Lung (tissue), 12 donors: ENCODE data around the gene MEIS2. TPM values are rescaled to one million over a fixed set of nuclear protein-coding genes. Genes with fewer than 3 reads are reported as not detected.

Source experiments
- ATAC-seq: fragments of 200-7000 bp; cut with Tn5 transposase; one replicate; pipeline ENCODE4 v1.9.1; 2020; ENCODE audit warnings: moderate number of reproducible peaks; ENCODE audit not compliant: insufficient read depth, low FRiP score
- DNase-seq, 3 donors: peaks; one replicate each; pipeline ENCODE4 v3.0.0-alpha.2; 2013 to 2017
- H3K27ac ChIP-seq, 2 donors: one replicate each; pipeline ENCODE4 v1.5.1; 2013; ENCODE audit warnings: mild to moderate bottlenecking in 2 of 2, moderate library complexity in 2 of 2, control low read depth in 1 of 2, inconsistent platforms in 1 of 2, low read depth in 1 of 2, low read length in 1 of 2
- H3K27me3 ChIP-seq, 3 donors: one replicate each; pipeline ENCODE4 v1.5.1; 2013; ENCODE audit warnings: low read length in 2 of 3; ENCODE audit not compliant: control insufficient read depth in 3 of 3, insufficient read depth in 3 of 3
- H3K36me3 ChIP-seq, 4 donors: one replicate each; pipeline ENCODE4 v1.5.1; 2013; ENCODE audit warnings: low read length in 4 of 4, mild to moderate bottlenecking in 1 of 4, moderate library complexity in 1 of 4; ENCODE audit not compliant: control insufficient read depth in 4 of 4, insufficient read depth in 4 of 4
- H3K4me1 ChIP-seq, 5 donors: one replicate each; pipeline ENCODE4 v1.5.1; 2013; ENCODE audit warnings: low read length in 5 of 5, mild to moderate bottlenecking in 2 of 5, moderate library complexity in 1 of 5; ENCODE audit not compliant: control insufficient read depth in 5 of 5, insufficient read depth in 5 of 5
- H3K4me3 ChIP-seq: one replicate; pipeline ENCODE4 v1.5.1; 2013; ENCODE audit warnings: mild to moderate bottlenecking, control low read depth, moderate library complexity
- H3K9ac ChIP-seq, 2 donors: one replicate each; pipeline ENCODE4 v1.5.1; 2013; ENCODE audit warnings: low read length in 2 of 2, control low read depth in 1 of 2; ENCODE audit not compliant: insufficient read depth in 1 of 2
- H3K9me3 ChIP-seq, 4 donors: one replicate each; pipeline ENCODE4 v1.5.1; 2013; ENCODE audit warnings: low read length in 3 of 4, mild to moderate bottlenecking in 1 of 4, moderate library complexity in 1 of 4; ENCODE audit not compliant: control insufficient read depth in 4 of 4, insufficient read depth in 3 of 4
- WGBS, 2 donors: extraction: QIAGEN DNeasy Blood & Tissue Kit; methylation state at CpG; one replicate each; pipeline ENCODE4 v1.1.7; 2013; 5-methylcytosine and 5-hydroxymethylcytosine counted together
- polyA plus RNA-seq, 2 donors: library from polyadenylated mRNA; stranded (reverse); fragments of 200-250 nt; gene quantifications; one replicate each; pipeline ENCODE4 v1.2.1, GENCODE V29; 2013
- total RNA-seq, 2 donors: library from RNA; depleted of rRNA in 1 of 2; stranded (reverse); fragments of >200 nt in 1 of 2; gene quantifications; one replicate each; pipeline ENCODE4 v1.2.1, GENCODE V29; 2014 to 2021
- TF ChIP-seq, protein P1 (sequence below): IDR thresholded peaks from 2 replicates; pipeline ENCODE4 v1.5.1; 2012; ENCODE audit warnings: mild to moderate bottlenecking; ENCODE audit errors: control extremely low read depth, extremely low read depth
- donor health status: control.
- donor health status: control.
- donor health status: Bipolar disorder and iron deficiency.
- donor health status: healthy.
- donor health status: DM: yes; HTN: yes; CAD: no.

MEIS2 gene
- total and polyA plus RNA-seq, 4 donors, result 5.6 to 47.5 (median 13.7) TPM

DNA sequence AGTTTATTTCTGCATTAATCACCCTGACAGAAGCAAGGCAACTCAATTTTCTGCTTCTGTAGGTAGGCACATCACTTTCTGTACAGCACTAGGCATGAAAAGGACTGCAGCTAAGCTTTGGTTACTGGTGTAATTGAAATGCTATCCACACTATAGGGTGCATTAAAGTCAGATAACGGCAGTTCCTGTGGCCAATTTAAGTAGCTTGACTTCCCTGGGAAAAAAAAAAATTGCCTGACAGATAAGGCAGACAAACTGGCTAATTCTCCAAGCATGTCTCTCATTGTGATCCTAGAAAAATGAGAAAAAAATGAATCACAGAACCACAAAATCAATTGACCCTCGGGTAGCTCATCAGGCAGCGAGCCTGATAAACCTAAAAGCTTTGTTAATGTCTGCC lies 151.4 kb downstream of the MEIS2 start:
- Histone ChIP-seq H3K36me3 (peaks cover 0 to 10% (median 0%) of the 10 kb centered on the region in 4 donors), H3K27ac (no peak overlapping the region), H3K4me1 (peaks cover 0 to 64% (median 21%) of the 10 kb centered on the region in 5 donors), H3K27me3 (no peaks in the 10 kb centered on the region), H3K4me3 (no peak overlapping the region), H3K9me3 (no peaks in the 10 kb centered on the region), H3K9ac (no peak overlapping the region)
- TF ChIP-seq, protein P1, sequence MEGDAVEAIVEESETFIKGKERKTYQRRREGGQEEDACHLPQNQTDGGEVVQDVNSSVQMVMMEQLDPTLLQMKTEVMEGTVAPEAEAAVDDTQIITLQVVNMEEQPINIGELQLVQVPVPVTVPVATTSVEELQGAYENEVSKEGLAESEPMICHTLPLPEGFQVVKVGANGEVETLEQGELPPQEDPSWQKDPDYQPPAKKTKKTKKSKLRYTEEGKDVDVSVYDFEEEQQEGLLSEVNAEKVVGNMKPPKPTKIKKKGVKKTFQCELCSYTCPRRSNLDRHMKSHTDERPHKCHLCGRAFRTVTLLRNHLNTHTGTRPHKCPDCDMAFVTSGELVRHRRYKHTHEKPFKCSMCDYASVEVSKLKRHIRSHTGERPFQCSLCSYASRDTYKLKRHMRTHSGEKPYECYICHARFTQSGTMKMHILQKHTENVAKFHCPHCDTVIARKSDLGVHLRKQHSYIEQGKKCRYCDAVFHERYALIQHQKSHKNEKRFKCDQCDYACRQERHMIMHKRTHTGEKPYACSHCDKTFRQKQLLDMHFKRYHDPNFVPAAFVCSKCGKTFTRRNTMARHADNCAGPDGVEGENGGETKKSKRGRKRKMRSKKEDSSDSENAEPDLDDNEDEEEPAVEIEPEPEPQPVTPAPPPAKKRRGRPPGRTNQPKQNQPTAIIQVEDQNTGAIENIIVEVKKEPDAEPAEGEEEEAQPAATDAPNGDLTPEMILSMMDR, result no peak
- DNase-seq, result no peak
- 81 to 83% methylated on average over 3 of the region's 3 CpGs for WGBS, 2 donors
- no peak for ATAC-seq

DNA sequence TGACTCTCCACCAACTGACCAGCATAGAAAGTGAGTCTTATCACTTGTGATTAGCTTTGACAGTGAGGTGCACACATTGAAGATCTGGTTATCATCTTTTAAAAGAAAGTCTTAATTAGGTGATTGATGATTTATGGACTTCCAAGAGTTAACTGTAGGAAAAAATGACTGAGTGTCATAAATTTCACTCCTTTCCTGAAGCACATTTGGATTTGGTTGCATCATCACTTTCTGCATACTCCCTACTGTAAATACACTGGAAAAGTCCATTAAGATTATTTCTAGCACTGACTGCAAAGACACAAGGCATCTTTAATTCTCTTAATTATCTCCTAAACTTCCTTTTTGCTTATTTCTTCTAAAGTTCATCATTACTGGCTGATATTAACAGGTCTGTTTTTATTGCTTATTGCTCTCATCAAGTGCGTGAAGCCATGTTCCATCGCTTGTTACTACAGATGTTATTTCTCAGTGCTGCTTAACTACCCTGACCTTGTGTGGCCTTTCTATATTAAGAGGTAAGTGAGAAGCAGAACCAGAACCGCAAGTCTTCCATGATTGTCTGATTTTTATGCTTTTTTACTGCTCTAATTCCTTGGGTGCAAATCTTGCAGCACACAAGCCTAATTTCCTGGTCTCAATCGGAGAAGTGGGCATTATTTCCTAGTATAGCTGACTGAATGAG lies 153.2 kb downstream of the MEIS2 start:
- ATAC-seq (no peak), DNase-seq (peak in 2 of 3 donors; percentile 68 to 77)
- WGBS, 2 donors, result 81 to 82% methylated on average over 4 of the region's 4 CpGs
- H3K4me3 ChIP-seq, result no peak overlapping the region
- no peaks in the 10 kb centered on the region for H3K9me3 ChIP-seq
- H3K4me1 ChIP-seq, result peaks cover 0 to 68% (median 18%) of the 10 kb centered on the region in 5 donors
- no peaks in the 10 kb centered on the region for H3K27me3 ChIP-seq
- H3K36me3 ChIP-seq, result peaks cover 0 to 10% (median 0%) of the 10 kb centered on the region in 4 donors
- H3K9ac ChIP-seq, result no peak overlapping the region
- H3K27ac ChIP-seq, result no peak overlapping the region
- TF ChIP-seq, protein P1, result no peak

DNA sequence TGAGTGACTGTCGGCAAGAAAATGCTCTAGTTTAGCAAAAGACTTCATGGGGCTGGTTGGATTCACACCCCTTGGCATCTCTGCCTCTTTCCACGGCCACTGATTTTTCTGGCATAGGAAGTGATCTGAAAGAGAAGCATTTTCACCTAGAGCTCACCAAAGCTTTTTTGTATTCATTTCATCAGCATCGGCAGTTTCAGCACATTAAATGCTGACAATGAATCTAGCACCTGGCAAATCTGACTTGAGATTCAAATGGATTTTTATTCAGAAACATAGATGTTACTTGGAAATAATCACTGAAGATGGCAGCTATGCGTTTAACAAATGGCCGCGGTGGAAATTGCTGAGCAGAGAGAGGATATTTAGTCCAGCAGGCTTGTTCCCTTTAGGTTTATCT lies 155.9 kb downstream of the MEIS2 start:
- H3K36me3 ChIP-seq, result peaks cover 0 to 10% (median 0%) of the 10 kb centered on the region in 4 donors
- WGBS, 2 donors, result 80 to 90% methylated on average over 6 of the region's 6 CpGs
- no peak overlapping the region for H3K4me3 ChIP-seq
- no peak overlapping the region for H3K27ac ChIP-seq
- H3K4me1 ChIP-seq, result peaks cover 0 to 48% (median 22%) of the 10 kb centered on the region in 5 donors
- H3K9me3 ChIP-seq, result no peaks in the 10 kb centered on the region
- H3K27me3 ChIP-seq, result no peaks in the 10 kb centered on the region
- DNase-seq, result no peak
- TF ChIP-seq, protein P1, result no peak
- ATAC-seq, result no peak
- H3K9ac ChIP-seq, result no peak overlapping the region
